ENCODE measurements around the gene GPRIN2.

Gene GPRIN2

GRCh38 chr10:46552526-46553237 lies 3.8 kb downstream of the GPRIN2 start:
- no peak overlapping the region for H3K4me3 ChIP-seq (ENCODE audit: low read length)
- TF ChIP-seq, protein P1, sequence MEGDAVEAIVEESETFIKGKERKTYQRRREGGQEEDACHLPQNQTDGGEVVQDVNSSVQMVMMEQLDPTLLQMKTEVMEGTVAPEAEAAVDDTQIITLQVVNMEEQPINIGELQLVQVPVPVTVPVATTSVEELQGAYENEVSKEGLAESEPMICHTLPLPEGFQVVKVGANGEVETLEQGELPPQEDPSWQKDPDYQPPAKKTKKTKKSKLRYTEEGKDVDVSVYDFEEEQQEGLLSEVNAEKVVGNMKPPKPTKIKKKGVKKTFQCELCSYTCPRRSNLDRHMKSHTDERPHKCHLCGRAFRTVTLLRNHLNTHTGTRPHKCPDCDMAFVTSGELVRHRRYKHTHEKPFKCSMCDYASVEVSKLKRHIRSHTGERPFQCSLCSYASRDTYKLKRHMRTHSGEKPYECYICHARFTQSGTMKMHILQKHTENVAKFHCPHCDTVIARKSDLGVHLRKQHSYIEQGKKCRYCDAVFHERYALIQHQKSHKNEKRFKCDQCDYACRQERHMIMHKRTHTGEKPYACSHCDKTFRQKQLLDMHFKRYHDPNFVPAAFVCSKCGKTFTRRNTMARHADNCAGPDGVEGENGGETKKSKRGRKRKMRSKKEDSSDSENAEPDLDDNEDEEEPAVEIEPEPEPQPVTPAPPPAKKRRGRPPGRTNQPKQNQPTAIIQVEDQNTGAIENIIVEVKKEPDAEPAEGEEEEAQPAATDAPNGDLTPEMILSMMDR (conservative IDR thresholded peaks at IDR 0.05; ENCODE audit: low read length), result no peak
- no peak for DNase-seq (ENCODE audit: low read depth)

DNA sequence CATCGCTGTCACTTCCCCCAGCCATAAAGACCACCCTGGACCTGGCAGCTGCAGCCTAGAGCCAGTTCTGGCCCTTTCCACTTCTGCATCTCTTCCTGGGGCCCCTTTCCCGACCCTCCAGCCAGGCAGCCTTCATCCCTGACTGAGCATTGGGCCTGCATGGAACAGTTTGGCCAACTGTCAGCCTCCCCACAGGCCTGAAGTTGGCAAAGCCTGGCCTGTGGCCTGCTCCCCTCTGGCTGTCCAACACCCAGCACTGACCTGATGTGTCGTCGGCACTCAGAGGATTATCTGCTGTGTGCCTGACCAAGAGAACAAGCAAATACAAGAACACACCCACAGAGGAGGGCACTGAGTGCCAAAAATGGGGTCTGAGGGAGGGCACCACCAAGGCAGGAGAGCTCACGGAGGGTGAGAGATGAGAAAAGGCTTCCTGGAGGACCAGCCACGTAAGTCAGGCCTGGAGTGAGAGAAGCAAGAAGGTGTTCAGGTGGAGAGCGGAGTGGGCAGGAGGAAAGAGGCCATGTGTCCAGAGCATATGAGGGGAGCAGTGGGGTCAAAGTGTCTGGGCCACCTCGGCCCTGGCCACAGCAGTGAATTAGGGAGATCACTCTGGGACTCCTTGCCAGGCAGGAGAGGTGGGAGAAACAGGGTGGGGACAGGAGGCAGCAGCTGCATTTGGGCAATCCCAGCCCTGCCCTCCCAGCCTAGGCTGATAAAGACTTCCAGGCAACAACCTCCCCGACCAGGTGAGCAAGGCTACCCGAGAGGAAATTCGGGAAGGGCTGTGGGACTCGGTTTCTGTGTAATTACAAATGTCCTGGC lies 4.5 kb downstream of the GPRIN2 start:
- TF ChIP-seq, protein P1 (conservative IDR thresholded peaks at IDR 0.05; ENCODE audit: low read length), result no peak
- DNase-seq (ENCODE audit: low read depth), result no peak
- H3K4me3 ChIP-seq (ENCODE audit: low read length), result no peak overlapping the region

DNA sequence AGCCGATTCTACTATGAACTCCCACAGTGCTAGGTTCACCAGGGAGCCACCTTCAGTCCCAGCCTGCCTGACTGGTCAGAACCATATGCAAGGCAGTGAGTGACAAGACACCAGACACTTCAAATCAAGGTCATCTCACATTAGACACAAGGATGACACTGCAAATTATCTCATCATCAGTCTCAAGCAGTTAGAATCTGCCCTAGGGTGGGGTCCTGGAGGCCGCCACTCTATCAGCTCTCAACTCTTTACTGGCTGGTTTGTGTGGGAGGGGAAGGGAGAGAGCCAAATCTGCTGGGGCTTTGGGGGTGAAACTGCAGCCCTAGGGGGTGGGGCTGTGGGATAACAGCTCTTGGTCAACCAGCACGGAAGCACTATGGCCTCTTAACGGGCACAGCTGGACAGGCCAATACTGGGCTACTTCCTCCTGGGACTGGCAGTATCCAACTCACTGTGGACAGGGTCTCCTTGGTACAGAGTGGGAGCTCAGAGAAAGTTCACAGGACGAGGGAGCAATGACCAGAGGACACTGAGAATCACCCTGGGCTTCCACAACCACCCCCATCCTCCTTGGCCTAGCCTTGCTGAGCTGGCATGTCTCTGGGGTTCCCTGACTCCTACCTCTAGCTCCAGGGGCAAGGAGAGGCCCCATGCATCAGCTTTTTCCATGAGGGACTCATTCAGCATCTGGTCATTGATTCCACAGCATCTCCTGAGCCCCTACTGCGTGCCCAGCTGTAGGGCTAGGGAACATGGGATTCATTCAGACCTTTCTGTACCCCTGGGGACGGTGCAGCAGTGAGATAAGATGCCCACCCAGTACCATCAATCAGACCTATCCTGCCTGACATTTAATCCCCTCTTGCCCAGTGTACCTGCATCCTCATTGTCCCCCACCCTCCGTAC lies 5.4 kb downstream of the GPRIN2 start:
- H3K4me3 ChIP-seq (ENCODE audit: low read length), result no peak overlapping the region
- TF ChIP-seq, protein P1 (conservative IDR thresholded peaks at IDR 0.05; ENCODE audit: low read length), result no peak
- DNase-seq (ENCODE audit: low read depth), result no peak

GRCh38 chr10:46550076-46550790 lies 6.2 kb downstream of the GPRIN2 start:
- TF ChIP-seq, protein P1 (conservative IDR thresholded peaks at IDR 0.05; ENCODE audit: low read length), result no peak
- no peak overlapping the region for H3K4me3 ChIP-seq (ENCODE audit: low read length)
- no peak for DNase-seq (ENCODE audit: low read depth)

- TF ChIP-seq, protein P1 (conservative IDR thresholded peaks at IDR 0.05; ENCODE audit: low read length), result no peak
- no peak overlapping the region for H3K4me3 ChIP-seq (ENCODE audit: low read length)
- DNase-seq (ENCODE audit: low read depth), result no peak
These were observed 7.0 kb downstream of the GPRIN2 start for GRCh38 chr10:46549171-46550075.
